Cardiac atrium fibroblast (primary cell): Measurements from ENCODE around the gene SCGB2A2. TPM values are rescaled to one million over a fixed set of nuclear protein-coding genes. Genes with fewer than 3 reads are reported as not detected.

ENCODE experiments used
- total RNA-seq: library from RNA; depleted of rRNA; stranded (reverse); fragments of >200 nt; gene quantifications from 2 replicates; pipeline ENCODE4 v1.2.3, GENCODE V29; 2015

Gene SCGB2A2
- not detected in 2 replicates for total RNA-seq

DNA sequence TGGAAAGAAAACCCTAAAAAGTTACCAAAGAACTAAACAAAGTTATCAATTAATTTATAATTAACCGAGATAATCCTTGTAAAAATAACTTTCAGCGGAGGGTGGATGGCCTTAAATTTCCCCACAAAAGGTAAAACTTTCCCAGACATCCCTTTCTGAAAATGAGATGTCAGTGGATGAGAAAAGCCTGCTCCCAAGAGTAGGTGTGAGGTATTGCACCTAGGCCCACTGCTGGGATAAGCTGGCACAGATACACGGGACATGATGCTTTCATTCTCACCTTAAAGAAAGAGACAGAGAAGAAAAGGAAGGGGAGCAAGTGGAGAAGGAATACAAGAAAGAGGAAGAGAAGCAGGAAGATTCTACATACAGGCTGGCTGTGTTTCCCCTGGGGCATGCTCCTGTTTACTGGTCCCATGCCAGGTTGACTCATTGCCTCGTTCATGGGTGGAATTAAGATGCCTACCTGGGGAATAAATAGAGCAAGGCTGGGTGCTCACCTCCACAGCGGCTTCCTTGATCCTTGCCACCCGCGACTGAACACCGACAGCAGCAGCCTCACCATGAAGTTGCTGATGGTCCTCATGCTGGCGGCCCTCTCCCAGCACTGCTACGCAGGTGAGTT lies at the start of gene SCGB2A2:
Gene SCGB2A2, plus strand, starts transcription at position 505 of the 625 bp plus-strand sequence. Its CDS starts 59 bp downstream, at position 564.

DNA sequence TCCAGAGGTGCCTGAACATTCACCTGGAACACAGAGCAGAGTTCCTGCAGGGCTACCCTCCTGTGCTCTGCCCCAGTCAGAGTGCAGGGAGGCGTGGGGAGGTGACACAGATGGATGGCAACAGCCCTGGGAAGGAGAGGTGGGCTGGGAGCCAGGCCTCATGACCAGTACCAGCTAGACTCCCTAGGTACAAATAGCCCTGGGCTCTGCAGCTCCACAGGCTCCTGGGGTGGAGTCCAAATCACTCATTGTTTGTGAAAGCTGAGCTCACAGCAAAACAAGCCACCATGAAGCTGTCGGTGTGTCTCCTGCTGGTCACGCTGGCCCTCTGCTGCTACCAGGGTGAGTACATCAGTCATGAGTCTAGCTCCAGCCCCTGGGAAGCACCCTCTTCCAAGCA lies 27.9 kb upstream of the SCGB2A2 start, which contains the start of gene SCGB1D2:
Gene SCGB1D2, plus strand, starts transcription at position 219 of the 400 bp plus-strand sequence. Its CDS starts 69 bp downstream, at position 288.

DNA sequence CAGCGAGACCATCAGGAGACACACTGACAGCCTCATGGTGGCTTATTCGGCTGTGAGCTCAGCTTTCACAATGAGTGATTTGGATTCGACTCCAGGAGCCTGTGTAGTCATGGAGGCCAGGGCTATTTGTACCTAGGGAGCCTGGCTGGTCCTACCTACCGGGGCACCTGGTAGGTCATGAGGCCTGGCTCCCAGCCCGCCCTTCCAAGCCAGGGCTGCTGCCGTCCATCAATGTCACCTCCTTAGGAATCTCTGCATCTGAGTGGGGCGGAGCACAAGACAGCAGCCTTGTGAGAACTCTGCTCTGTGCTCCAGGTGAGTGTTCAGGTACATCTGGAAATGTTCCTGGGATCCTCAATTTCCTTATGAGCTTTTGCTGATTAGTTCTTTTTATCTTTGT lies 29.0 kb downstream of the SCGB2A2 start, which contains the start of gene SCGB1D4:
Gene SCGB1D4, minus strand, starts transcription at position 101 of the 400 bp plus-strand sequence. Its CDS starts 65 bp downstream, at position 36.

Other genes with a start within 250 kb of the SCGB2A2 start
- 6.0 and 13.9 TPM in 2 replicates for gene INCENP, start 146.1 kb upstream of the SCGB2A2 start, total RNA-seq
- gene SCGB1D1, start 79.9 kb upstream of the SCGB2A2 start, total RNA-seq, result not detected in 2 replicates
- not detected in 2 replicates for gene SCGB2A1, start 61.5 kb upstream of the SCGB2A2 start, total RNA-seq
- not detected in 2 replicates for gene SCGB1D2, start 27.9 kb upstream of the SCGB2A2 start, total RNA-seq
- gene SCGB1D4, start 28.9 kb downstream of the SCGB2A2 start, total RNA-seq, result not detected in 2 replicates
- gene ASRGL1, start 67.3 kb downstream of the SCGB2A2 start, total RNA-seq, result 0.16 TPM in 1 of 2 replicates, not detected in the other
- not detected in 2 replicates for gene SCGB1A1, start 148.9 kb downstream of the SCGB2A2 start, total RNA-seq